GM18517 (cell line): ENCODE measurements around the gene ADNP.

Source experiments
- ATAC-seq: cut with Tn5 transposase; IDR thresholded peaks from one replicate; pipeline ENCODE4 v1.9.1; 2021; ENCODE audit warnings: mild to moderate bottlenecking, moderate library complexity; ENCODE audit not compliant: unreplicated experiment

ADNP gene

DNA sequence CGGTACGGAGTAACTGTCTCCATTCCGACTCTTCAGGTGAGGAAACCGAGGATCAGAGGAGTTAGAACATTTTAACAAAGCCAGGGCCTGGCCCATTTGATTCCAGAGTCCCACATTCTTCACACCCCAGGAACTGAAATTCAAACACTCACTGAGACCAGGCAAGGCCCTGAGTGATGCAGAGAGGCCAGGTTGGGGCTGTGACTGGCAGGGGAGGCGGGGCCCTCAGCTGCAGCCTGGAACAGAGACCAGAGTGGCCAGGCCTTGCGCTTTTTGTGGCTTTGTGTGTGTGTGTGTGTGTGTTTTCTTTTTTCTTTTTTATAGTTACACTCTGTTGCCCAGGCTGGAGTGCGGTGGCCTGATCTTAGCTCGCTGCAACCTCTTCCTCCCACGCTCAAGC is 79.2 kb downstream of the ADNP start:
- ATAC-seq: no peak

- no peak for ATAC-seq
Observed at GRCh38 chr20:50850721-50851286, 80.4 kb downstream of the ADNP start.

GRCh38 chr20:50848846-50849673 is 82.2 kb downstream of the ADNP start:
- no peak for ATAC-seq

GRCh38 chr20:50848341-50848808 is 82.9 kb downstream of the ADNP start:
- no peak for ATAC-seq

DNA sequence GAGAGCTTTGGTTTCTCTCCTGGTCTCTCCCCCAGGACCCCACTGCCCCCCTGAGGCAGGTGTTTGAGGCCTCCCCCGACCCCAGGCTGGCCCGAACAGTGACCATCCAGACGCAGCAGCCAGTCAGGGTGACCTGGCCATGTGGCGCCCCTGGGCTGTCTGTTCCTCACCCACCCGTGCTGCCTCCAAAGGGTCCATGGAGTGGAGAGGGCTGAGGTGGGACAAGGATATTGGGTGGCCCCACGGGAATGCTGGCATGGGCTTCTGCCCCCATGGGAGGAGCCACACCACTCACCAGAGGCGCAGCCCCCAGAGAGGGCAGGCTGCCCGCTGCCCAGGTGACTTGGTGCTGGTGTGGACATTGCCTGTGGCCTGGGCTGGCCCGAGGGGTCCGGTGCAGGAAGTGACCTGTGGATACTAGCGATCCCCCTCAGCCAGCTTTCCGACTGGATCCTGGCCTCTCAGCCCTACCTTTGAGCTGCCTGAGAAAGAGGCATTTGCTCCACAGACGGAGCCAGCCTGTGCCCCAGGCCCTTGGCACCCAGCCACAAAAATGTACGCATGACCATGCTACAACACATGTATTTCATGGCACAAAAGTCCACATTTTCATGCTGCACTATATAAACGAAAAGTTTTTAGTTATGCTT is 85.5 kb downstream of the ADNP start:
- ATAC-seq: no peak

DNA sequence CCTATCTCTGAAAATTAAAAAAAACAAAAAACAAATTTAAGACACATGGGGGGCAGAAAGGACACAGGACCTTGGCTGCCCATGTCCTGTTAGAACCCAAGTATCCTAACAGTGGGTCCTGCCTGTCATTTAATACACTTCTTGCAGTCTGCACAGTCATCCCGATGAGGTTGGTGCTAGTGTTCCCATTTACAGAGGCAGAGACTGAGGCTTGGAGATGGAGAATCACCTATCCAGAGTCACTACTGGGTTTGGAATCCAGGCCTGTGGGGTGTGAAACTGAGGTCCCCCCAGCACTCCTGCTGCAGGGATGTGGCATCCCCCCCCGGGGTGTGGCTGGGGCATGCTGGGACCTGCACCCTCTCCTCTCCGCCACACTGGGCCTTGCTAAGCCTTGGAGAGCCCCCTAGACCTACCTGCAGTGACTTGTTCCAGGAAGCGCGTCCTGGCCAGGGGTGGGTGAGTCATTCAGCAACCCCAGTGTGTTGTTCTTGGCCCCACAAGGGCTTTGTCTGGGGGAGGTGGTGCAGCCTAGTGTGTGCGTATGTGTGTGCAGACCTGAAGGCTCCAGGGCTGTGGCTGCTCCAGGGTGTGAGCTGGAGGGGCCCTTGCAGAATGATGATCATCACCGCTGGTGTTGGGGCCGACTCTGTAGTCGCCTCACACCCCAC is 86.7 kb downstream of the ADNP start:
- ATAC-seq: peak; percentile 87

DNA sequence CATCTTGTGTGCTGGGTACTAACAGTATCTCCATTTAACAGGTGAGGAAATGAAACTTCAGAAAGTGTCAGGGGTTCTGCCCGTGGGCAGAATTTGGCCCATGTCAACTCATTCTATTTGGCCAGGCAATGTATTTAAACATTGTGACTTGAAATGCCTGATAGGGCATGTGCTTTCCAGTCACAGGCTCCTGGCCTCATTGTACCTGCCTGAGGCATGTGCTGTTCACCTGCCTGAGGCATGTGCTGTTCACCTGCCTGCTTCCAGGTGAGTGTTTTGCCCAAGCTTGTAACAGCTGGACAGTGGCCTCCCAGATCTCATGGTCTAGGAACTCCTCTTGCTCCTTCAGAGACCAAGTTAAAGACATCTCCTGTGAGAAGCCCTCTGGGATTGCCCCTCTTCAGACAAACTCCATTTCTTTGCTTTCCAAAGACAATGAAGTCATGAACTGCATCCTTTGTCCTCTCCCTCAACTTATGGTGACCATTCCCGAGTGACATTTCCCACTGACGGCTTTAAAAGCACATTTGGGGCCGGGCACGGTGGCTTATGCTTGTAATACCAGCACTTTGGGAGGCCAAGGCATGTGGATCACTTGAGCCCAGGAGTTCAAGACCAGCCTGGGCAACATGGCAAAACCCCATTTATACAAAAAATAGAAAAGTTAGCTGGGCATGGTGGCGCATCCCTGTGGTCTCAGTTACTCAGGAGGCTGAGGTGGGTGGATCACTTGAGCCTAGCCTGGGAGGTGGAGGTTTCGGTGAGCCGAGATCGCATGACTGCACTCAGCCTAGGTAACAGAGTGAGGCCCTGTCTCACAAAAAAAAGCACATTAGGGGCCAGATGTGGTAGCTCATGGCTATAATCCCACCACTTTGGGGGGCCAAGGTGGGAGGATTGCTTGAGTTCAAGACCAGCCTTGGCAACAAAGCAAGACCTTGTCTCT is 87.6 kb downstream of the ADNP start:
- ATAC-seq: peak; percentile 11

DNA sequence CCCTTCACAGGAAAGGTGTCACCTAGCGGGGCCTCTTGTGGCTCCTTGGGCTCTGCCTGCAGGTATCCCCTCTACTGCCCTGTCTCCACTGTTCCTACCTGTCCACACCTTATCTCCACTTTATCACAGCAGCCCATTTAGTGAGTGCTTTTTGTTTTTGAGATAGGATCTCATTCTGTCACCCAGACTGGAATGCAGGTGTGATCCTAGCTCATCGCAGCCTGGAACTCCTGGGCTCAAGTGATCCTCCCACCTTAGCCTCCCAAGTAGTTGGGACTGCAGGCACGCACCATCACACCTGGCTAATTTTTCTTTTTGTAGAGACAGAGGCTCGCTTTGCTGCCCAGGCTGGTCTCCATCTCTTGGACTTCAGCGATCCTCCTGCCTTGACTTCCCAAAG is 88.4 kb downstream of the ADNP start:
- no peak for ATAC-seq
